HTERT RPE-1 (cell line): Measurements from ENCODE around the gene CRTAC1.

Experiments used
- in situ Hi-C: fragments of 300-500 bp; cut with MboI; formaldehyde crosslinking; loops from 4 replicates; pipeline ENCODE4 v1.14.3; 2020; ENCODE audit warnings: low sequenced_read_pairs

Gene CRTAC1

GRCh38 chr10:97975598-97975997, 54.8 kb downstream of the CRTAC1 start:
- in situ Hi-C loops, result no loop called here

DNA sequence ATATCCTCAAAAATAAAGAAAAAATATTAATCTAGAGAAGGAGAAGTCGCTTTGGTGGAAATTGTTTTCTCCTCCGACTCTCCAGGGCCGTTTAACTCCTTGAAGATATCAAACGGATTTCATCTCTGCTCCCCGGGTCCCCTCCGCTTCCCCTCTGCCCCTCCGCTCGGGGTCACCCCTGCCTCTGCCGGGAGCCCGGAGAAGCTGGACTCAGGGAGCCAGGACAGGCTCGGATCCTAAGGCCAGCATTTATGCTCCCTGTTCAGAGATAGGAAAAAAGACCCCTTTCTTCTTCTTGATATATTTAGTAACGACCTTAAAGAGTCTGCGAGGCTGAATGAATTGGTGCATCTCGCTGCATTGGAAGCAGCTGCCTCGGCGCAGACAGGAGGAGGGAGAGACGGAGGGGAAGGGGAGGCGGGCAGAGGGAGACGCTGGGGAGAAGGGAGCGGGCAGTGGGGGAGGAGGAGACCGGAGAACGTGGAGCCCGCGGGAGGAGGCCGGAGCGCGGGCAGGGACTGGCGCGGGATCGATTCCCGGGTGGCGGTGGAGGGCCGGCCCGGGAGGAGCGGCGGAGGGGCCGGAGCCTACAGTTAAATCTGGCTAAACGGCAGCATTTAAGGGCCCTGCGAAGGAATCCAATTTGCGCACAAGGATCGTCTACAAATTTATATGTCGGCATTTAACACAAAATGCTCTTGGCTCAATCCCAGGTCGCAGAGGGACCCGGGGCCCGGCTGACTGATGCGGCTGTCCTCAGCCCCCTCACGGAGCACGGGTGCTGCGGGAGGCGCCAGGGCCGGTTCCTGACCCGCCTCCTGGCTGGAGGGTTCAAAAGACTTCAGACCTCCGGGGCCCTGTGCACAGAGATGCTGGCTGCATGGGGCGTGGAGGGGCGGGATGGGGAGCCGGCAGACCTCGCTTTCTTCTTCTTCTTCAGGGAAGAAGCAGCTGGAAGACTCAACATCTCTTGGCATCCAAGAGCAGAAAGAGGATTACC, 55.6 kb downstream of the CRTAC1 start:
- in situ Hi-C loops, result no loop called here

- in situ Hi-C loops, result no loop called here
Measured at GRCh38 chr10:97974100-97974499, 56.3 kb downstream of the CRTAC1 start.

- in situ Hi-C loops, result no loop called here
Measured at GRCh38 chr10:97969538-97970079, 60.8 kb downstream of the CRTAC1 start.

GRCh38 chr10:97964748-97965147, 65.7 kb downstream of the CRTAC1 start:
- in situ Hi-C loops, result no loop called here

- in situ Hi-C loops, result no loop called here
Measured at GRCh38 chr10:97961945-97962344, 68.5 kb downstream of the CRTAC1 start.

- in situ Hi-C loops, result no loop called here
Measured at GRCh38 chr10:97960269-97961056, 70.0 kb downstream of the CRTAC1 start.

GRCh38 chr10:97949462-97949861, 81.0 kb downstream of the CRTAC1 start:
- in situ Hi-C loops, result no loop called here

DNA sequence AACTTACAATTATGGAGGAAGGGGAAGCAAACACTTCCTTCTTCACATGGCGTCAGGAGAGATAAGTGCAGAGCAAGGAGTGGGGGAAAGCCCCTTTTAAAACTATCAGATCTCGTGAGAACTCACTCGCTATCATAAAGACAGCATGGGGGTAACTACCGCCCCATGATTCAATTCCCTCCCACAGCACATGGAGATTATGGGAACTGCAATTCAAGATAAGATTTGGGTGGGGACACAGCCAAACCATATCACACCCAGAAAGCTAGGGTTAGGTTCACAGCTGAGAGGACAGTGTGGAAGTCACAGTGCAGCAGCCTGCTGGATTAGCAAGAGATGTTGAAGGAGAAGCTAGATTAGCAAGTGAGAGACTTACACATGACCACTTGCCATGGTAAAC, 81.6 kb downstream of the CRTAC1 start:
- in situ Hi-C loops, result no loop called here

DNA sequence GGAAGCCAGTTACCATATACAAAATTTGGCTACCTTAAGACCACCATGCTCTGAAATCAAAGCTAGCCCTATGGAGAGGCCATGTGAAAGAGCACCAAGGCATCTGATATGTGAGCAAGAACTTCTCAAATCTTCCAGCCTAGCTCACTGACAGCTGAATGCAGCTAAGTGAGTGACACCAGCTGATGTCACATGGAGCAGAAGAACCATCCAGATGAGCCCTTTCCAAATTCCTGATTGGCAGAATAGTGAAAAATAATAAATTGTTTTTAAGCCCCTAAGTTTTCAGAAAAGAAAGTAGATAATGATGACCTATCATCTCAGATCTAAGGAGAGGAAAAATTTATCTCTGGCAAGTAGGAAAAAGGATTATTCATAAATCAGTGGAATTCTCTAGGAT, 85.6 kb downstream of the CRTAC1 start:
- in situ Hi-C loops, result no loop called here

GRCh38 chr10:97943294-97943693, 87.1 kb downstream of the CRTAC1 start:
- in situ Hi-C loops, result no loop called here

GRCh38 chr10:97940534-97940933, 89.9 kb downstream of the CRTAC1 start:
- in situ Hi-C loops, result no loop called here

- in situ Hi-C loops, result no loop called here
Measured at GRCh38 chr10:97939446-97939990, 90.9 kb downstream of the CRTAC1 start.

- in situ Hi-C loops, result no loop called here
Measured at GRCh38 chr10:97937928-97938327, 92.5 kb downstream of the CRTAC1 start.

DNA sequence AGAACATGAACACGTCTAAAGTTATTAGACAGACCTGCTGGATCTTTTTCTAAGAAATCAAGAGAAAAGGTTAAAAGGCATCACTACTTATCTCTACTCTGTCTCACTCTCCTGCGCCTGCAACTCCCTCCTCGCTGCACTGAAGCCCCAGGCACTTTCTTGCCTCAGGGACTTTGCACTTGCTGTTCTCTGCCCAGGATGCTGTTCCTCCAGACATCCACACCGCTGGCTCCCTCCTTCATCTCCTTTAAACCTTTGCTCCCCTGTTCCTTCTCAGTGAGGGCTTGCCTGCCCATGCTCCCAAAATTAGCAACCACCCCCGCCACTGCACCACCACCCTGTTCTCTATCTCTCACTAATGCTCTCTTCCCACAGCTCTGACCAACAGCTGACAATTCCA, 93.4 kb downstream of the CRTAC1 start:
- in situ Hi-C loops, result no loop called here

- in situ Hi-C loops, result no loop called here
Measured at GRCh38 chr10:97936126-97936525, 94.3 kb downstream of the CRTAC1 start.

DNA sequence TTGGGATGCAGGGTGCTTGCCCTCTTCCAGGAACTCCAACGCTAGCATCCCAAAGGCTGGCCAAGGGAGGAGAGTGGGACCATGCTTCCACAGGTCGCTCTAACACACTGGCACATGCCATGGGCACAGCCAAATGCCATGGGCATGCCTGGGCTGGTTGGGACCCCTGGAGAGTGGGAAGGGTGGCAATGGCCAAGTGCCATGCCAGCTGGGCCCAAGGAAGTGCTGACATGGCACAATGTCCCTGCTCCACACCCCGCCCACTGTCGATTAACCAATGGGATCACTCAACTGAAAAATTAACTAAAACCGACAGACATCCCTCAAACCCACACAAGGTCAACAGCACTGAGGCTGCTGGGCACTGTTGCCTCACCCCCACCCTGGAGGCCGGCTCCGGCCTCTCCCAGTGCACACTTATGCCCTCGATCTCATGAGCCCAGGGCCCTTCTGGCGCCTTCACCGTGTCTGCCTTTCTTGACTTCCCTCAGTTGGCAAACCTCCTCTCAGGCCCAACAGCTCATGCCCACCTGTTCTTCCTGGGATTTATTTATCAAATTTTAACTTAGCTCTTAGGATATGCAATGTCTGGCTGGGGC, 97.4 kb downstream of the CRTAC1 start:
- in situ Hi-C loops, result no loop called here

DNA sequence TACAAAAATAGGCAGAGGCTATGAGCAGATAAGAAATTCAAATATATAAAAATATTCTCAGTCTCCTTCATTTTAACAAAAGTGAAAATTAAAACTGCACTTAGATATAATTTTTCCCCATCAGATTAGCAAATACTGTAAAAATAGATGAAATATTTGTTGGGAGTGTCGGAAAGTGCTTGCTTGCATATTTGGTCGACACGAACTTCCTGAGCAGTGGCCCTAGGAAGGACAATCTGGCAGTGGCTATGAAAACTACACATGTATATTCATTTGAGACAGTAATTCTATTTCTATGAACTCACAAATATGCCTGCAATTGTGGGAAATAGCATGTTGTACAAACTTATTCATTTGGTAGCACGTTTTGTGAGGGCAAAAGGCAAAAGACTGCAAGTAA, 99.4 kb downstream of the CRTAC1 start:
- in situ Hi-C loops, result no loop called here

- in situ Hi-C loops, result no loop called here
Measured at GRCh38 chr10:97928897-97929296, 101.5 kb downstream of the CRTAC1 start.

GRCh38 chr10:97927622-97928021, 102.8 kb downstream of the CRTAC1 start:
- in situ Hi-C loops, result no loop called here

DNA sequence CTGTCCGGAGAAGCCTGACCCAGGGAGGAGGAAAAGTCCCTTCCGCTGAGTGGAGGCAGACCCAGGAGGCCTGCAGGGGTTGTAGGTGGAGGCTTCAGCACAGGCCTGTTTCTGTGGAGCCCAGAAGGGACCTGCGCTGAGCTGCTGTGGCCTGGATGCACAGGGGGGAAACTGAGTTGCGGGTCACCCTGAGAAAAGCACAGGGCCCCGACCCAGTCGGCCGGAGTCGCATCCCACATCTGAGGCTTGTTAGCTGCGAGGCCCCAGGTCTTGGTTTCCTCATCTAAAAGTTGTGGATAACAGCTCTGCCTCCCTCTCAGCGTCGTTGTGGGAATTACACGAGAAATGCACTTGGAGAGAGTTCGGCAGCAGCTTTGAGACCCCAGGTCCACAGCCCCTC, 104.4 kb downstream of the CRTAC1 start:
- in situ Hi-C loops, result no loop called here
